Stimulated activated naive CD8-positive, alpha-beta T cell treated with anti-CD3 and anti-CD28 coated beads, Interleukin-15, amount 100 ng/mL, for 72 hours (primary cell): ENCODE data around the gene CYLD.

Experiments
- ATAC-seq: fragments of 150-1000 bp; cut with Tn5 transposase; 2 replicates; pipeline ENCODE4 v1.10.0; 2021; ENCODE audit warnings: mild to moderate bottlenecking, moderate library complexity
- DNase-seq, 2 donors: peaks; one replicate each; pipeline ENCODE4 v3.0.0; 2021 to 2022
- H3K27ac Mint-ChIP-seq, 2 donors: one replicate each; pipeline ENCODE4 v1.8.0; 2022; ENCODE audit warnings: mild to moderate bottlenecking in 2 of 2, mixed read lengths in 2 of 2, moderate library complexity in 2 of 2
- H3K27me3 Mint-ChIP-seq: one replicate; pipeline ENCODE4 v1.8.0; 2022; ENCODE audit warnings: mixed read lengths
- H3K4me1 Mint-ChIP-seq: one replicate; pipeline ENCODE4 v1.8.0; 2022; ENCODE audit warnings: mild to moderate bottlenecking, mixed read lengths
- H3K4me3 Mint-ChIP-seq, 2 donors: one replicate each; pipeline ENCODE4 v1.8.0; 2022; ENCODE audit warnings: mild to moderate bottlenecking in 2 of 2, mixed read lengths in 2 of 2, moderate library complexity in 1 of 2
- H3K9me3 Mint-ChIP-seq, 2 donors: one replicate each; pipeline ENCODE4 v1.8.0; 2022; ENCODE audit warnings: mixed read lengths in 2 of 2

Gene CYLD

GRCh38 chr16:50831751-50832150 lies 89.9 kb downstream of the CYLD start:
- no peak overlapping the region for H3K27ac Mint-ChIP-seq
- no peak for ATAC-seq
- DNase-seq, result no peak
- H3K4me1 Mint-ChIP-seq, result no peaks in the 10 kb centered on the region
- H3K9me3 Mint-ChIP-seq, result peaks cover 0 to 6% of the 10 kb centered on the region in 2 donors
- H3K4me3 Mint-ChIP-seq, result no peak overlapping the region
- peaks cover 13% of the 10 kb centered on the region for H3K27me3 Mint-ChIP-seq

- Mint-ChIP-seq H3K4me1 (peaks cover 8% of the 10 kb centered on the region), H3K9me3 (peaks cover 0 to 6% of the 10 kb centered on the region in 2 donors)
- ATAC-seq, result no peak
Measured at GRCh38 chr16:50833929-50834328, 92.0 kb downstream of the CYLD start.

GRCh38 chr16:50834701-50835100 lies 92.8 kb downstream of the CYLD start:
- Mint-ChIP-seq H3K9me3 (peaks cover 0 to 1% of the 10 kb centered on the region in 2 donors), H3K27ac (no peak overlapping the region), H3K4me3 (no peak overlapping the region), H3K27me3 (peaks cover 8% of the 10 kb centered on the region), H3K4me1 (peaks cover 8% of the 10 kb centered on the region)
- ATAC-seq (no peak), DNase-seq (no peak)

More at GRCh38 chr16:50833929-50834328, 92.0 kb downstream of the CYLD start:
- peaks cover 8% of the 10 kb centered on the region for H3K27me3 Mint-ChIP-seq
- DNase-seq, result no peak
- H3K4me3 Mint-ChIP-seq, result no peak overlapping the region
- H3K27ac Mint-ChIP-seq, result no peak overlapping the region

GRCh38 chr16:50835358-50836060 lies 93.6 kb downstream of the CYLD start:
- DNase-seq (no peak), ATAC-seq (no peak)
- peaks cover 16% of the 10 kb centered on the region for H3K27me3 Mint-ChIP-seq
- H3K4me3 Mint-ChIP-seq, result no peak overlapping the region
- peak overlapping the region in 1 of 2 donors; percentile 59 for H3K27ac Mint-ChIP-seq
- no peaks in the 10 kb centered on the region for H3K9me3 Mint-ChIP-seq
- peaks cover 14% of the 10 kb centered on the region for H3K4me1 Mint-ChIP-seq

- H3K4me1 Mint-ChIP-seq, result peaks cover 20% of the 10 kb centered on the region
- H3K4me3 Mint-ChIP-seq, result no peak overlapping the region
- no peak overlapping the region for H3K27ac Mint-ChIP-seq
- H3K27me3 Mint-ChIP-seq, result peaks cover 16% of the 10 kb centered on the region
- no peak for ATAC-seq
- no peaks in the 10 kb centered on the region for H3K9me3 Mint-ChIP-seq
- no peak for DNase-seq
Measured at GRCh38 chr16:50836121-50836621, 94.3 kb downstream of the CYLD start.

- DNase-seq, result no peak
- no peaks in the 10 kb centered on the region for H3K9me3 Mint-ChIP-seq
- peaks cover 25% of the 10 kb centered on the region for H3K27me3 Mint-ChIP-seq
- no peak overlapping the region for H3K27ac Mint-ChIP-seq
- H3K4me3 Mint-ChIP-seq, result no peak overlapping the region
- ATAC-seq, result no peak
- H3K4me1 Mint-ChIP-seq, result peaks cover 32% of the 10 kb centered on the region
Measured at GRCh38 chr16:50837324-50837723, 95.4 kb downstream of the CYLD start.

GRCh38 chr16:50838165-50838564 lies 96.3 kb downstream of the CYLD start:
- DNase-seq (no peak), ATAC-seq (no peak)
- H3K9me3 Mint-ChIP-seq, result no peaks in the 10 kb centered on the region
- no peak overlapping the region for H3K4me3 Mint-ChIP-seq
- H3K4me1 Mint-ChIP-seq, result peaks cover 37% of the 10 kb centered on the region
- H3K27me3 Mint-ChIP-seq, result peaks cover 30% of the 10 kb centered on the region
- H3K27ac Mint-ChIP-seq, result no peak overlapping the region

GRCh38 chr16:50838885-50839284 lies 97.0 kb downstream of the CYLD start:
- Mint-ChIP-seq H3K4me1 (peaks cover 37% of the 10 kb centered on the region), H3K27me3 (peaks cover 30% of the 10 kb centered on the region), H3K4me3 (no peak overlapping the region), H3K27ac (no peak overlapping the region), H3K9me3 (no peaks in the 10 kb centered on the region)
- ATAC-seq, result no peak
- DNase-seq, result no peak

GRCh38 chr16:50839356-50839755 lies 97.5 kb downstream of the CYLD start:
- ATAC-seq (no peak), DNase-seq (no peak)
- H3K4me1 Mint-ChIP-seq, result peaks cover 37% of the 10 kb centered on the region
- H3K27me3 Mint-ChIP-seq, result peaks cover 28% of the 10 kb centered on the region
- H3K4me3 Mint-ChIP-seq, result no peak overlapping the region
- no peak overlapping the region for H3K27ac Mint-ChIP-seq
- H3K9me3 Mint-ChIP-seq, result no peaks in the 10 kb centered on the region

- peak overlapping the region in 1 of 2 donors; percentile 63 for H3K4me3 Mint-ChIP-seq
Measured at GRCh38 chr16:50839920-50840729, 98.2 kb downstream of the CYLD start.

GRCh38 chr16:50841081-50841886 lies 99.4 kb downstream of the CYLD start:
- Mint-ChIP-seq H3K4me3 (peak overlapping the region; percentile 63 to 74), H3K9me3 (no peaks in the 10 kb centered on the region), H3K27ac (peak overlapping the region in 1 of 2 donors; percentile 13), H3K27me3 (peaks cover 33% of the 10 kb centered on the region), H3K4me1 (peaks cover 37% of the 10 kb centered on the region)
- peak; percentile 77 for ATAC-seq
- DNase-seq, result peak; percentile 21 to 25

More at GRCh38 chr16:50839920-50840729, 98.2 kb downstream of the CYLD start:
- Mint-ChIP-seq H3K9me3 (no peaks in the 10 kb centered on the region), H3K4me1 (peaks cover 37% of the 10 kb centered on the region), H3K27ac (no peak overlapping the region), H3K27me3 (peaks cover 27% of the 10 kb centered on the region)
- no peak for DNase-seq
- ATAC-seq, result no peak

- H3K4me1 Mint-ChIP-seq, result peaks cover 37% of the 10 kb centered on the region
- H3K27ac Mint-ChIP-seq, result peak overlapping the region; percentile 54 to 55
- DNase-seq (no peak), ATAC-seq (no peak)
- no peaks in the 10 kb centered on the region for H3K9me3 Mint-ChIP-seq
- peaks cover 33% of the 10 kb centered on the region for H3K27me3 Mint-ChIP-seq
- H3K4me3 Mint-ChIP-seq, result peak overlapping the region; percentile 63 to 74
Measured at GRCh38 chr16:50842013-50842505, 100.2 kb downstream of the CYLD start.

GRCh38 chr16:50842589-50842988 lies 100.7 kb downstream of the CYLD start:
- peak; percentile 62 for ATAC-seq
- peak overlapping the region in 1 of 2 donors; percentile 39 for H3K4me3 Mint-ChIP-seq
- H3K27ac Mint-ChIP-seq, result peak overlapping the region; percentile 22 to 54
- H3K4me1 Mint-ChIP-seq, result peaks cover 37% of the 10 kb centered on the region
- no peaks in the 10 kb centered on the region for H3K9me3 Mint-ChIP-seq
- no peak for DNase-seq
- peaks cover 33% of the 10 kb centered on the region for H3K27me3 Mint-ChIP-seq

GRCh38 chr16:50844840-50845239 lies 103.0 kb downstream of the CYLD start:
- Mint-ChIP-seq H3K4me1 (peaks cover 29% of the 10 kb centered on the region), H3K9me3 (no peaks in the 10 kb centered on the region), H3K27me3 (peaks cover 31% of the 10 kb centered on the region), H3K4me3 (no peak overlapping the region), H3K27ac (no peak overlapping the region)
- ATAC-seq (no peak), DNase-seq (no peak)

- no peaks in the 10 kb centered on the region for H3K9me3 Mint-ChIP-seq
- DNase-seq, result no peak
Measured at GRCh38 chr16:50845296-50845695, 103.4 kb downstream of the CYLD start.

More at GRCh38 chr16:50845296-50845695, 103.4 kb downstream of the CYLD start:
- H3K4me3 Mint-ChIP-seq, result no peak overlapping the region
- H3K4me1 Mint-ChIP-seq, result peaks cover 24% of the 10 kb centered on the region
- no peak for ATAC-seq
- H3K27me3 Mint-ChIP-seq, result peaks cover 26% of the 10 kb centered on the region
- H3K27ac Mint-ChIP-seq, result no peak overlapping the region
